HepG2 (cell line): Measurements from ENCODE around the gene CFI. TPM values are rescaled to one million over a fixed set of nuclear protein-coding genes. Genes with fewer than 3 reads are reported as not detected.

ENCODE experiments used
- ATAC-seq: fragments of 200-7000 bp; cut with Tn5 transposase; 3 replicates; pipeline ENCODE4 v1.9.1; 2020; ENCODE audit warnings: mild to moderate bottlenecking, moderate library complexity
- BruUV-seq: library from RNA; stranded (reverse); fragments of 400-500 nt; replicated peaks from 2 replicates; lab custom pipeline; 2021; lab: Mats Ljungman, UMichigan
- CTCF ChIA-PET: fragments of 300-600 bp; formaldehyde crosslinking; extraction: SDS; loops from one replicate; lab custom pipeline; 2021; ENCODE audit warnings: low total read pairs, inconsistent platforms, low intra/inter-chr PET ratio; lab: Yijun Ruan, JAX
- POLR2A ChIA-PET: fragments of 350-600 bp; sonication (Branson Sonifier 250); formaldehyde crosslinking; loops from one replicate; lab custom pipeline; 2020; ENCODE audit warnings: antibody characterized with exemption, inconsistent platforms; lab: Yijun Ruan, JAX
- DNase-seq: peaks from one replicate; pipeline ENCODE4 v3.0.0-alpha.2; 2015; ENCODE audit warnings: low spot score
- FAIRE-seq: peaks from 3 replicates; lab custom pipeline; 2011; peaks lifted over from hg19 to GRCh38; lab: Jason Lieb, UNC
- H2AFZ ChIP-seq: one replicate; pipeline ENCODE4 v1.6.1; 2011; ENCODE audit warnings: low read length, inconsistent platforms
- H3K27ac ChIP-seq: fragments of 300-600 bp; 3 replicates; pipeline ENCODE4 v1.8.0; 2011; ENCODE audit warnings: mixed run types, mild to moderate bottlenecking, mixed read lengths, low read length, inconsistent platforms; ENCODE audit not compliant: insufficient read depth; ENCODE audit errors: extremely low read length
- H3K27me3 ChIP-seq, 2 experiments: fragments of 200-600 bp in 1 of 2; 2 replicates in 1 of 2; 3 replicates in 1 of 2; pipeline versions ENCODE4 v1.6.0 to v1.8.0; 2011; ENCODE audit warnings: low read length in 2 of 2, mild to moderate bottlenecking in 2 of 2, moderate library complexity in 2 of 2, inconsistent platforms in 1 of 2; ENCODE audit not compliant: insufficient read depth in 2 of 2, control insufficient read depth in 1 of 2
- H3K36me3 ChIP-seq, 2 experiments: fragments of 200-600 bp in 1 of 2; replicated peaks in 1 of 2; 2 replicates in 1 of 2; 3 replicates in 1 of 2; pipeline versions ENCODE4 v1.5.1 to v1.8.0; 2011; ENCODE audit warnings: low read length in 2 of 2, inconsistent platforms in 1 of 2; ENCODE audit not compliant: insufficient read depth in 2 of 2, control insufficient read depth in 1 of 2
- H3K4me1 ChIP-seq: 2 replicates; pipeline ENCODE4 v1.5.1; 2012; ENCODE audit warnings: low read length, inconsistent platforms; ENCODE audit not compliant: insufficient read depth
- H3K4me2 ChIP-seq: 2 replicates; pipeline ENCODE4 v1.6.0; 2011; ENCODE audit warnings: low read depth, low read length, inconsistent platforms
- H3K4me3 ChIP-seq, 3 experiments: fragments of 200-600 bp in 1 of 3; sonication (generic), shearing (Covaris generic) in 1 of 3; replicated peaks in 1 of 3; 2 replicates each; pipeline ENCODE4 v1.5.1; 2011 to 2016; ENCODE audit warnings: low read length in 3 of 3, inconsistent platforms in 2 of 3, low read depth in 2 of 3, mild to moderate bottlenecking in 2 of 3, control low read depth in 1 of 3, mixed read lengths in 1 of 3; ENCODE audit not compliant: insufficient read depth in 1 of 3
- H3K79me2 ChIP-seq: one replicate; pipeline ENCODE4 v1.6.1; 2011; ENCODE audit warnings: low read length, inconsistent platforms; ENCODE audit not compliant: insufficient read depth
- H3K9ac ChIP-seq: 2 replicates; pipeline ENCODE4 v1.6.0; 2011; ENCODE audit warnings: mild to moderate bottlenecking, low read depth, low read length, inconsistent platforms; ENCODE audit not compliant: insufficient read depth
- H3K9me3 ChIP-seq: 2 replicates; pipeline ENCODE4 v1.5.1; 2012; ENCODE audit warnings: mild to moderate bottlenecking, low read length
- H4K20me1 ChIP-seq: 2 replicates; pipeline ENCODE4 v1.6.0; 2011; ENCODE audit warnings: inconsistent platforms, mild to moderate bottlenecking, low read length, moderate library complexity; ENCODE audit not compliant: insufficient read depth
- HDAC6 ChIP-seq: fragments of 200-600 bp; sonication (generic); IDR thresholded peaks from 2 replicates; pipeline ENCODE4 v1.7.0; 2017; ENCODE audit warnings: mild to moderate bottlenecking, antibody characterized with exemption, low read length, low read depth
- HOXA5 ChIP-seq: sonication (generic); formaldehyde crosslinking; IDR thresholded peaks from 2 replicates; pipeline ENCODE4 v1.4.0; 2020; ENCODE audit warnings: missing genetic modification reagents
- NONO ChIP-seq, 2 experiments: fragments of 450-650 bp in 1 of 2; sonication (generic) in 1 of 2; formaldehyde crosslinking in 1 of 2; IDR thresholded peaks in 1 of 2; conservative IDR thresholded peaks in 1 of 2; 2 replicates each; pipeline versions ENCODE4 v1.6.1 to v1.8.0; 2017 to 2022; ENCODE audit warnings: mild to moderate bottlenecking in 1 of 2, missing genetic modification reagents in 1 of 2, moderate library complexity in 1 of 2
- NR2F1 ChIP-seq, 2 experiments: fragments of 450-650 bp in 1 of 2; formaldehyde crosslinking in 1 of 2; IDR thresholded peaks; 2 replicates each; pipeline versions ENCODE4 v1.5.0 to v1.6.1; 2016 to 2020; ENCODE audit warnings: mild to moderate bottlenecking in 1 of 2, missing compliant biosample characterization in 1 of 2, missing genetic modification reagents in 1 of 2, moderate library complexity in 1 of 2
- REPIN1 ChIP-seq: sonication (generic); formaldehyde crosslinking; IDR thresholded peaks from 2 replicates; pipeline ENCODE4 v1.8.0; 2022; ENCODE audit warnings: missing genetic modification reagents, low read depth, mild to moderate bottlenecking, borderline replicate concordance
- REXO4 ChIP-seq: sonication (generic); formaldehyde crosslinking; IDR thresholded peaks from 2 replicates; pipeline ENCODE4 v1.8.0; 2022; ENCODE audit warnings: missing genetic modification reagents, mild to moderate bottlenecking, borderline replicate concordance
- ZBTB26 ChIP-seq: IDR thresholded peaks from 2 replicates; pipeline ENCODE4 v1.6.1; 2016; ENCODE audit warnings: missing compliant biosample characterization, missing genetic modification reagents, borderline replicate concordance
- ZNF512B ChIP-seq: sonication (generic); formaldehyde crosslinking; IDR thresholded peaks from 2 replicates; pipeline ENCODE4 v1.5.1; 2020; ENCODE audit warnings: missing genetic modification reagents, mild to moderate bottlenecking, borderline replicate concordance
- ZNF558 ChIP-seq: sonication (generic); formaldehyde crosslinking; IDR thresholded peaks from 2 replicates; pipeline ENCODE4 v1.9.0; 2022; ENCODE audit warnings: mild to moderate bottlenecking, missing genetic modification reagents, borderline replicate concordance
- ZNF589 ChIP-seq: sonication (generic); formaldehyde crosslinking; conservative IDR thresholded peaks from 2 replicates; pipeline ENCODE4 v1.8.0; 2022; ENCODE audit warnings: mild to moderate bottlenecking, moderate library complexity, missing genetic modification reagents
- ZNF629 ChIP-seq: sonication (generic); formaldehyde crosslinking; conservative IDR thresholded peaks from 2 replicates; pipeline ENCODE4 v1.5.0; 2020; ENCODE audit warnings: missing genetic modification reagents
- WGBS: methylation state at CpG from one replicate; pipeline ENCODE4 v1.1.6; 2017; ENCODE audit warnings: low lambda C conversion rate; 5-methylcytosine and 5-hydroxymethylcytosine counted together
- in situ Hi-C: cut with HindIII; loops from 2 replicates; pipeline ENCODE4 v1.10.0; 2017; ENCODE audit warnings: low pct_unique_long_range_greater_than_20kb; ENCODE audit not compliant: extremely low pct_ligation_motif_present
- intact Hi-C: fragments of 100-400 bp; cut with micrococcal nuclease; formaldehyde crosslinking; loops from one replicate; pipeline ENCODE4 v1.10.0; 2022; ENCODE audit not compliant: unreplicated experiment
- polyA plus RNA-seq, 8 experiments: library from polyadenylated mRNA; depleted of rRNA in 3 of 8; stranded (reverse) in 7 of 8; unstranded in 1 of 8; fragments of >200 nt; fragmentation: Illumina TruSeq in 4 of 8; extraction: Trizol in 4 of 8; gene quantifications; 2 replicates each; pipeline versions ENCODE4 v1.2.1 to v1.2.3, GENCODE V29; 2011 to 2016; ENCODE audit warnings: low read depth in 4 of 8, missing spikeins in 1 of 8, mixed read lengths in 1 of 8; ENCODE audit not compliant: insufficient read depth in 1 of 8
- total RNA-seq, 5 experiments: library from RNA; depleted of rRNA; stranded (reverse); fragments of >200 nt; fragmentation: Illumina TruSeq; extraction: Trizol; gene quantifications; 2 replicates each; pipeline ENCODE4 v1.2.3, GENCODE V29; 2016; ENCODE audit warnings: low read depth in 1 of 5

CFI gene
- total and polyA plus RNA-seq, 2 of the 13 experiments (the other 11 are each of a cell fraction or from before 2014, with no cell fraction given), result 284 to 337 TPM

GRCh38 chr4:109728385-109728784 is 73.4 kb downstream of the CFI start (continued):
- TF ChIP-seq NR2F1 (CRISPR knock-in tag; IDR thresholded peaks at IDR 0.05), result no peak

GRCh38 chr4:109723110-109723509 is 78.7 kb downstream of the CFI start:
- no peak overlapping the region for H2AFZ ChIP-seq
- peaks cover 44% of the 10 kb centered on the region for H3K79me2 ChIP-seq
- no peaks in the 10 kb centered on the region for H4K20me1 ChIP-seq
- no peaks in the 10 kb centered on the region; a peak in 1 of 5 replicates for H3K27me3 ChIP-seq
- TF ChIP-seq HOXA5 (CRISPR knock-in tag) (no peak), ZNF629 (no peak), ZNF589 (no peak), REXO4 (no peak), REPIN1 (CRISPR knock-in tag) (no peak), ZNF512B (CRISPR knock-in tag) (no peak), ZNF558 (CRISPR knock-in tag) (no peak), ZBTB26 (CRISPR knock-in tag) (no peak), NONO (IDR thresholded peaks at IDR 0.05) (no peak), NONO (CRISPR knock-in tag; conservative IDR thresholded peaks at IDR 0.05) (no peak), HDAC6 (no peak)
- FAIRE-seq (no peak), DNase-seq (no peak), ATAC-seq (no peak)
- no TSS peak for BruUV-seq
- intact Hi-C loops, result loop anchor here (10.0 kb wide), 2 partner anchors 158 to 288 kb away; partner anchors contain the start of genes MCUB and SEC24B
- in situ Hi-C loops, result no loop called here
- 0 out of 5 replicates have a peak, but pooled peaks cover 0 to 4% of the 10 kb centered on the region in 2 experiments for H3K36me3 ChIP-seq
- H3K9ac ChIP-seq, result no peak overlapping the region
- no peaks in the 10 kb centered on the region for H3K9me3 ChIP-seq
- ChIA-PET CTCF (no interaction called here), POLR2A (no interaction called here)
- WGBS, result 96% methylated on average over 2 of the region's 2 CpGs
- no peak overlapping the region for H3K4me2 ChIP-seq
- peaks cover 30% of the 10 kb centered on the region for H3K4me1 ChIP-seq
- no peak overlapping the region for H3K27ac ChIP-seq
- H3K4me3 ChIP-seq, result no peak overlapping the region
